GM18517 (cell line): ENCODE measurements around the gene NUP37.
"Not testable (repeated sequence)": the region's sequence is repeated elsewhere in the genome, so short reads cannot be mapped to it uniquely, and the experiment has no call there.

ENCODE experiments used
- ATAC-seq: cut with Tn5 transposase; IDR thresholded peaks from one replicate; pipeline ENCODE4 v1.9.1; 2021; ENCODE audit warnings: mild to moderate bottlenecking, moderate library complexity; ENCODE audit not compliant: unreplicated experiment

Gene NUP37

DNA sequence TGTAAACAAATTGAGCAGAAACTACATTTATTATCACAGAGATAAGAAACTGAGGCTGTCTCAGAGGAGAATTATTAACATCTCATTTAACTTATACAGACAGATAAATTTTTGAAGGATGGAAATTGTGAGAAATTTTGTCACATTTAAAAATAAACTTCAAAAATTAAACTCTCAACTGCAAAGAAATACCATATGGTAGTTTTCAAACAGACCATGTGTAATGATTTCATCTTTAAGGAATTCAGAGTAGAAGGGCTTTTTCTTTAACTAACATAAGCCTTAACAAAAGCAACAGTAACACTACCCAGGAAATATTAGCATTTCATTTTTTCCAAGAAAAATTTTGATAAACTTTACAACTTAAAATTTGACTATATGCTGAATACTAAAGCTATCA is 26.6 kb downstream of the NUP37 start:
- ATAC-seq, result no peak

DNA sequence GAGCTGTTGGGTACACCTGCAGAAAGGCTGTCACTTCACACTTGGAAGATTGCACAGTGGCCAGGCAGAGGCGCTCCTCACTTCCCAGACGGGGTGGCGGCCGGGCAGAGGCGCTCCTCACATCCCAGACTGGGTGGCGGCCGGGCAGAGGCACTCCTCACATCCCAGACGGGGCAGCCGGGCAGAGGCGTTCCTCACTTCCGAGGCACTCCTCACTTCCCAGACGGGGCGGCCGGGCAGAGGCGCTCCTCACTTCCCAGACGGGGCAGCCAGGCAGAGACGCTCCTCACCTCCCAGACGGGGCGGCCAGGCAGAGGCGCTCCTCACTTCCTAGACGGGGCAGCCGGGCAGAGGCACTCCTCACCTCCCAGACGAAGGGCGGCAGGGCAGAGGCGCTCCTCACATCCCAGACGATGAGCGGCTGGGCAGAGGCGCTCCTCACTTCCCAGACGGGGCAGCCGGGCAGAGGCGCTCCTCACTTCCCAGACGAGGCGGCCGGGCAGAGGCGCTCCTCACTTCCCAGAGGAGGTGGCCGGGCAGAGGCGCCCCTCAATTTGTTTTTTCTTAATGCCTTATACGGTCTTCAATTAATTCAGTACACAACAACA is 30.6 kb downstream of the NUP37 start:
- ATAC-seq, result not testable (repeated sequence)

DNA sequence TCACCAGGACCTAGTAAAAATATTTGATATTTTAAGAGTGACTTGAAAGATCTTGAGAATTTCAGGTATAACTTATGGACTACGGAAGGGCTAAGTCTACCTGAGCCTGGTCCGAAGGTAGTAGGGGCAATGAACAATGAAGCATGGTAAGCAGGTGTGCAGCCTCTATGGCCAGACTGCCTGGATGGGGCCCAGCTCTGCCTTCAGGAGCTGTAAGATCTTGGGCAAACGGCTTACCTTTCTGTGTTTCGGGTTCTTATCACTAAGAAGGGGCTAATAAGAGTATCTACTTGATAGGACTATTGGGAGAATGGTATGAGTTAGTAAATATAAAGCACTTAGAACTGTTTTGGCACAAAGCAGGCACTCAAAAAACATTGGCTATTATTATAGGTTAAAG is 39.1 kb downstream of the NUP37 start:
- no peak for ATAC-seq

DNA sequence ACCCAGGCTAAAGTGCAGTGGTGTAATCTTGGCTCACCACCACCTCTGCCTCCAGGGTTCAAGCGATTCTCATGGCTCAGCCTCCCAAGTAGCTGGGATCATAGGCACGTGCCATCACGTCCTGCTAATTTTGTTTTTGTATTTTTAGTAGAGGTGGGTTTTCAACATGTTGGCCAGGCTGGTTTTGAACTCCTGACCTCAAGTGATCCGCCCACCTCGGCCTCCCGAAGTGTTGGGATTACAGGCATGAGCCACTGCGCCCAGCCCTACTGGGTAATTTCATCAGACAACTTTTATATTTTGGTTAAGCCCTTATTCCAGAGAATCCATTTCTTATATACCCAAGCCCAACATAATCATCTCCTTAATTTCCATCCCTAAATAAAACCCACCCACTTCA is 47.8 kb downstream of the NUP37 start:
- ATAC-seq, result not testable (repeated sequence)

DNA sequence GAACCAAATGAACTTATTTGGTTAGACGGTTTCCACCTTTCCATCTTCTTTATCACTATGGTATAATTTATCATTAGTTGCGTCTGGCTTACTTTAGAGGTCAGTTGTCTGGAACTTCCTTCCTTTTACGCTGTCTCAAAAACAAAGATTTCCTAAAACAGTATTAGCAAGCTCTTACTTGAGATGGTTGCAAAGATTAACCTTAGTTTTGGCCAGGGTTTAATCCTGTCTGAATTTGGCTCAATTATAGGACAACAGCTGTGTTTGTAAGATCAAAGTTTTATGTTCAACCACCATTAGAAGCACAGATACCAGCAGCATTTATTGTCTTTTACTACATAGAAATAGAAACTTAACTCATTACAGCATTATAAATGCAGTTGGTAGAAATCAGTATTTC is 50.2 kb downstream of the NUP37 start:
- ATAC-seq, result no peak

DNA sequence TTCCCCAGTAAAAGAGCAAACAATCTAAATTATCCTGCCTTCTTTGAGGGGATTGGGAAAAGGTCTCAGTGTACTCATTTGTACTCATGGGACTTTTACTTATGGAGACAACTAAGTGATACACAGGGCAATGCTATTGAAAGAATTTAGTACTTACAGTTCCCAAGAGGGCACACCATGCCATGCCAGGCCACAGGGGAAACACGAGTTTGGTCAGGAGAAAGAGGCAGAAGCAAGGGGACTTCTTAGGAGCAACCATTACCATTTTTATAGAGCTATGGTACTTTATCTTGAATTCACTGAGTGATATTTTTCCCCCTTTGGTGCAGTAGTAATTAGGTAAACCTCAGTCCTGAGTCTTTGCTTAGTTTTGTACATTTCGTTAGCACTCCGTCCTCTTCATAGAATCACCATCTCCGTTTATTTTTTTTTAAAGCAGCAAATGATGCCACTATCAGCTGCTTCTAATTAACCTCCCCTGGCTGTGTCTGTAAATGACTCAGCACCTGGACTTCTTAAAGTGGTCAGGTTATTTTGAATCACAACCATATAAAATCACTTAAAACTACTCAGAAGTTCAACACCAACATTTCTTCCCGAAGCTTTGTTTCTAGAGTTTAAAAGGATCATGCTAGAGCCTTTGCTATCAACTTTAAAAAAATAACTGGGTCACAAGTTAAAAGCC is 52.2 kb downstream of the NUP37 start:
- ATAC-seq, result no peak

DNA sequence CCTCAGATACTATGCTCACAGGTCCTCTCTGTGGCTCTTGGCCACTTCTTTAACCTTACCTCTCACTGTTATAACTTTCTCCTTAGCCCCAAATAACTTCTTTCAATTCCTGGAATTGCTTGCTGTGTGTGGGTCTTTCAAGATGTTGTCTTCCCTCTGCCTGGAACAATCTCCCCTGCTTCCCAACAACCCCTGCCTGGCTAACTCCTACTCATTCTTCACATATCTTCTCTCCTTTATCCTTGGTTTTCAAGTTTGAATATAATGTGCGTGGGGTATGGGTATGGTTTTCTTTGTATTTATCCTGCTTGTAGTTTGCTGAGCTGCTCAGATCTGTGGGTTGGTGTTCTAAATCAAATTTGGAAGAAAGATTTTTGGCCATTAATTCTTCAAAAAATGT is 55.4 kb downstream of the NUP37 start:
- no peak for ATAC-seq

DNA sequence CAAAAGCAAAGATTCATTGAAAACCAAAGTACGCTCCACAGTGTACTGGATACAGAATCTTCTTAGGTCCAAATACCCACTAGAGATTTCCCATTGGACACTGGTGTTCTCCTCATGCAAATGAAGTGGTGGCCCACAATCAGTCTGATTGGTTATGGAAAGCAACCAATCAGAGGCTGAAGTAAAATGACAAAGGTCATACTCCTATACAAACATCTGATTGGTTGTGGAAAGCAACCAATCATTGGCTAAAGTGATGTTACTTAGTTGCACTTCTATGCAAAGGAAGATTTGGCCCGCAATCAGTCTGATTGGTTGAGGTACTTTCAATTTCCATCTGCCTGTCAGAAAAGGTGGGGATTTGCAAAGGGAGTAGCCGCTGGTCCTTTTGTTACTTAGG is 56.8 kb downstream of the NUP37 start:
- ATAC-seq, result no peak

DNA sequence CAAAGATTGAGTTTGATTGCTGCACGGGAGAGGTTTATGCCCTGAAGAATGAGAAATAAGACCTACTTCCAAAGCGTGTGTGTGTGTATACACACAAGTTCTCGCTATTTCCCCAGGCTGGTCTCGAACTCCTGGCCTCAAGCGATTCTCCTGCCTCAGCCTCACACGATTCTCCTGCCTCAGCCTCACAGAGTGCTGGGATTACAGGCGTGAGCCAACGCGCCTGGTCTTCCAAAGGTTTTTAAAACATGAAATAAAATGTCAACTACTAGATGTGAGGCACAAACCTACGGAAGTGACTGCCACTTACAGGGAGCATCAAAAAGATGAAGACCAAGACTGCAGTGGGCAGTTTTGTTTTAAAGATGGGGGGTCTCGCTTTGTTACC is 57.5 kb downstream of the NUP37 start:
- no peak for ATAC-seq

DNA sequence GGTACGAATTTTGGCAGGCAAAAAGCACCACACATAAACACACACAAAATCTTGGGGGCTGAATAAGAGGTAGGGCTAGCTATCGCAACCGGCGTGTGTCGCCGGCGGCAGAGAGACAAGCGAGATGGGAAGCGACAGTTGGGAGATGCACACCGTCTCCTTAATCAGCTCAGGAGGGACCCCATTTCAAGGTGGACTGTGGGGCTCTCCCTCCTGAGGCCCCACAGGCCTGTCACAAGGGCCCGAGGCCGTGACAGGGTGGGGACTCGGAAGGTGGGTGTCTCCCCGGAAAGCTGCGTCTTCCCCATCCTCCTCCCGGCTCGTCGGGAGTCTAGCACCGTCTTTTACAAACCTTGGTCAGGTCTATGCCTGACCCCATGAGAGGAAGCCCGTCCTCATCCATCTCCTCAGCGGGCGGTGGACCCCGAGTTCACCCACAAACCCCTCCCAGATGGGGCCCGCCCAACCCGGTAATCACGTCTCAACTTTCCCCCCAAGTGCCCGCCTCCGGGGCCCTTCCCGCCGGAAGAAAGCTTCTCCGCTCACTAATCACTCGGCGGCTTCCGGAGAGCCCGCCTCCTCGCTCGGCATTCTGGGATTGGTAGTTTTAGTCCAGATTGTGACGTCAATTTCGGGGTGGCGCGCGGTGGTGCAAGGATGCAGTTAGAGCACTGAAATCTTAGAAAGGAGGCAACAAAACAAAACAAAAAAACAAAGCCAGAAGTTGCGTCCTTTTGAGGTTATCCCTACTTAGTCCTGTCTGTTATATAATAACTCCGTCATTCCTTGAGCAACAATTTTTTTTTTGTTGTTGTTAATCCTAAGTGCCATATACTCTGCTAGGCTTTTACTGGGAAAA is 58.1 kb downstream of the NUP37 start, which contains the start of gene WASHC3:
TSS of gene WASHC3 (minus strand) at position 432 of the 859 bp plus-strand sequence. CDS start at position 403, 29 bp downstream.
- peak; percentile 94 for ATAC-seq

DNA sequence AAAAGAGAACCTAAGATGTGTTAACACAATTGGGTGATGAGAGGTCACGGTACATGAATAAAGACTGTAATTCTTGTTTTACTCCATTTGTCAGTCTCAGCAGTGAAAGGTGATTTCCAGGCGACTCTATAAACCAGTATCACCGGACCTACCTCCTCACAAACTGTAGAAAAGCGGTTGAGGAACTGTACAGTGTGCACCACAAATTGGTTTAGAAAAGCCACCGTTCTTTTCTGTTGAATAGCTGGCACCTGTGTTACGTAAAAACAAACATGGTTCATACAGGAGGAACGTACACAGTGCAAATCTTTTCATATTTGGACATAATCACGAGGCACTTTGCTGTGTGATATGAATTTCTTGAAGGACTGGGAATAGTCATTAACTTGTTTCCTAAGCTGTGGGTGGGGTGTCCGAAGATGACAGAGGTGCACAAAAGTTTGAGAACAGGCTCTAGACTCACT is 58.8 kb downstream of the NUP37 start:
- ATAC-seq, result peak; percentile 40

DNA sequence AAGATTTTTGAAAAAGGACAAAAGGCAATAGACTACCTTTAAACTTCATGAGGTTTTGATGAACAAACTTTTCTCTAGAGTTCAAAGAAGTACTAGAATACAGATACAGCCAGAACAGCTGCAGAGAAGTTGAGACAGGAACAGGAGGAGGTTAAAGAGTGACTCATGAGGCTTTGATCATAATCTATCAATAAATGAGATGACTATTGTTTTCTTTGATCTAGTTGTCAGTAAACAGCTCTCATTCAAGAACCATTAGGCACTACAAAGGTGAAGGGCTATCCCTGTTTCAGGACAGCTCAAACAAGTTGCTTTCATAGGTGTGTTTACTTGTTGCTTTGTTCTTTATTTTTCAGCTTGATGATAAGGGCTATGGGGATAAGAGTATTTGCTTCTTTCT is 60.6 kb downstream of the NUP37 start:
- ATAC-seq, result no peak

DNA sequence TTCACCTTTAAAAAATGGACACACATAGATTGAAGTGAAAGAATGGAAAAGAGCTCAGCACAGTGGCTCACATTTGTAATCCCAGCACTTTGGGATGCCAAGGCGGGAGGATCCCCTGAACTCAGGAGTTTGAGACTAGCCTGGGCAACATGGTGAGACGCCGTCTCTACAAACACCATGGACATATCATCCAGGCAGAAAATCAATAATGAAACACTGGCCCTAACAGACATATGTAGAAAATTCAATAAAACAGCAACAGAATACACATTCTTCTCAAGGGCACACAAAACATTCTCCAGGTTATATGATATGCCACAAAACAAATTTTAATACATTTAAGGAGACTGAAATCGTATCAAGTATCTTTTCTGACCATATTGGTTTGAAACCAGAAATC is 65.6 kb downstream of the NUP37 start:
- no peak for ATAC-seq

DNA sequence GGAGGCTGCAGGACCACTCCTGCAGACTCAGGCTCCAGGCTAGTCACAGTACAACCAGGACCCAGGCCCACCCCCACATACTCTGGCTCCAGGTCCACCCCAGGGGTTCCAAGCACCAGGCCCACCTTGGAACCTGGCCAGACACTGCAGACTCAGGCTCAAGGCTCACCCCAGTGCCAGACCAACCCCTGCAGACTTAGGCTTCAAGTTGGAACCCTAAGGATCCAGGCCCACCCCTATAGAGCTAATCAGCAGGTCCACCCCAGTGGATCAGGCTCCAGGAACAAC is 66.9 kb downstream of the NUP37 start:
- no peak for ATAC-seq

DNA sequence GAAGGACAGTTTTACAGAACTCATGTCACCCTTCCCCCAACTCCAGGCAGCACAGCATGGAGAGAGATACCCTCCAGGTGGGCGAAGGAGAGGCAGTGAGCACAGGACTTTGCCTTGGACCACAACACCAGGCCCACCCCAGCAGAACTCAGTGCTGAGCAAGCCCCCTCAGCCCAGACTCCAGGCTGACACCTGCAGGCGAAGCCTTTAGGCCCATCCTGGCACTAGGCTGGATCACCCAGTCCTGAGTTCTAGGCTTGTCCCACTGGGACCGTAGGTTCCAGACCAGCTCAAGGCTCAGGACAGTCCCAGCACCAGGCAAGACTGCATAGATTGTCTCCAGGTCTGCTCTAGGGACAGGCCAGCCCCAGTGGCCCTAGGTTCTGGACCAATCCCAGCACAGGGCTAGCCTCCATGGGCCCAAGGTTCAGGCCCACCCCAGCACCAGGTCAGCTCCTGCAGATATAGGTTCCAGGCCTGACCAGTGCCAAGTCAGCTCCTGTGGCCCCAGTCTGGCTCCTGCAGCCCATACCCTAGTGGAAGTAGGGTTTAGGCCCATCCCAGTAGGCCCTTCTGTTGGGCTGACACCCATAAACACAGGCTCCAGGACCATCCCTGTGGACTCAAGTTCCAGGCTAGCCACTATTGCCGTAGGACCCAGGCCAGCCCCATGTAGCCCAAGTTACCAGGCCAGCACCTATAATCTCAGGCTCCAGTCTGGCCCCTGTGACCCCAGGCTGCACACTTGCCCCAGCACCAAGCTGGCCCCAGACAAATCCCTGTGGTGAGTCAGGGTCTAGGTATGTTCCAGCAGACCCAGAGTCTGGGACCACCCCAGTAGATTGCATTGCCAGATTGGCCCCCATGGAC is 67.5 kb downstream of the NUP37 start:
- ATAC-seq, result no peak

DNA sequence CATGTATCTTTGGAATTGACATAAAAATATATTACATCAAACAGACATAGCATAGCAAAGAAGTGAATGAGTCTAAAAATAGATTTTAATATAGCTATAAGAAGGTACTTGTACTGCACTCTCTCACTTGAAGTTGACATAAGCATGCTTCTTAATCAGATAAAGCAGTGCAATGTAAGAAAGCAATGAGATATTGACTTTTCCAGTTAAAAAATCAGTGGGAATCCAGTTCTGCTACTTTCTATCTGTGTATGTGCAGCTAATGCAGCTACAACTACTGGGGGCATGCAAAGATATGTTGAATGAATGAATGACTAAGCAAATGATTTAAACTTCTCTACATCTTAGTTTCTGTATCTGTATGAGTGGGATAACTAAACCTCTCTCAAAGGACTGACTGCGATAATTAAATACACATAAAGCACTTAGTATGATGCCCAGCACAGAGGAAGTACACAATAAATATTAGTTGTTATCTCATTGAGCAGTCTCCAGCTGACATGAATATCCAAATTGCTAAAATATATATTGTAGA is 68.4 kb downstream of the NUP37 start:
- no peak for ATAC-seq

DNA sequence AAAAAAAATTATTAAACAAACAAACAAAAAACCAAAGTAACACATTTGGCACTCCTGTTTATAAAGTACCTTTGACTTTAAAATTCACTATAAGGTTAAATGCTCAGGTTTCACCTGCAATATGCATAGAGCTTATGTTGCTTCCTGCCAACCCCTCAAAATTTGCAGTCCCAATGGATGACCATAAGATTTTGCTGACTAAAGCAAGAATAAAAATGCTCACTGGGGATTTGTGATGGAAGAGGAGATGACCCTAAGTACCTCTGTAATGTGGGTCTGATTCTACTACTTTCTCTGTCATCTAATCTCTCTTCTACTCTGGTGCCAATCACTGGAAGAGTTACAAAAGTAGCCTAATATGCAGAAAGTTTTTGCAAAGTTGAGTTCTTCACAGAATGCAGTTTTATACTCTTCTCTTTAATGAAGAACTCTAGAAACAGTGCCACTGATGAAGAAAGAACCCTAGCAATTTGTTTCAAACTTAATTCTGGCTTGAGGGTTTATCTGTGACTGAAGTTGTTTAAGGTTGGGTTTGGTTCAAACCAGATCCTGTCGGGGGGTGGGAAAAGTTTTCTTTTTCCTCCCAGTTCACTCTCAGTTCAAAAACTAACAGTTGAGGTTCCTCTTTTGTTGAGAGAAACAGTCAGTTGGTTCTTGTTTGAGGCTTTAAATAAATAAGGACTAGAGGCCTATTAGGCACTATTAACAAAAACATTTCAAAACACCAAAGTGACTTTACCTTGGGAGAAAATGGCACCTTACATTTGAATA is 69.1 kb downstream of the NUP37 start:
- ATAC-seq, result no peak

DNA sequence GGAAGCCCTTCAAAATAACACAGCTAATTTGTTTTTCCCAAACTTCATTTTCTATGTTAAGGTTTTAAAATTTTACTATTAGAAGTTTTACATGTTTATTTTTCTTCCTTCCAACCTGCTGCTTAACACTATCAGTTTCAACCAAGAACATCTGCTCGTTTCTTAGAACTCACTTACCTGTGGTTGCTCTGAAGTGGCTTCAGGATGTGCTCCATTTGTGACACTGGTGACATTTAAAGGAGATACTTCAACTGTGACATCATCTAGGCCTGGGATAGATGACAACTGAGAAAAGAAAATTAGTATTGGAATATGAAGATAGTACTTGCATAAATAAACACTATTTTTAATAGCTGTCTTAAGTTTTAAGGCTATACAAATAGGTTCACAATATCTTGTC is 76.0 kb downstream of the NUP37 start:
- ATAC-seq, result peak; percentile 86

DNA sequence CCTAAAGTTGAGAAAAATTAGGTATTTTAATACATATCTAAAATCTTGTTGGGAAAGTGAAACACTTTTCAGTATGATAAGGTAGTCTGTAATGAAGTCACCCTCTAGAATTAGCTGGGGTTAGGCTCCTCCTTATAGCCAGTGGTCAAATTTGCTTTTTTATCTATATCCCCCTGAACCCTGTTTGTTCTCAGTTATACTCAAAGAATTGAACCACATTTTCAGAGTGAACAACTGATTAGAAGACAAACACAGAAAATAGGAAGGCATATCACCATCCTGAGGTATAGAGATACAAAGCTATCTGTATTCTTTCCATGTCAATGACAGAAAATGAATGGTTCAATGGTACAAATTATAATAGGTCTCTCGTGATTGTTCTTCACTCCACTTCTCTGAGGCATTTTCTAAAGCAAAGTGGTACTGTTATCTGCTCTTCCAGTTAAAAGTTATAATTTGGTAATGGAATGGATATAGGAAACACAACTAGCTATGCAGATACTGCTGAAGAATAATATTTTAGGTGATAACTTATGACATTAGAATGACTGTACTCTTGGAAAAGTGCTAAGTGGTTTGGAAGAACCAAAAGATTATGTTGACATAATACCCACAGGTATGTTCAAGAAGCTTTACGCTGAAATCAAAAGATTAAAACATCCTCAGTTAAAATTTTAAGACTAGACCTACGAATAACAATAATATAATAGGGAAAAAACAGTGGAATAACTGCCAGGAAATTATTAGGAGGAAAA is 85.7 kb downstream of the NUP37 start:
- no peak for ATAC-seq
